MM.1S (cell line): ENCODE results near the gene ALAS1.

ENCODE experiments used
- CTCF ChIP-seq: fragments of 300-600 bp; sonication (generic); IDR thresholded peaks from 2 replicates; pipeline ENCODE4 v1.5.1; 2016; ENCODE audit warnings: antibody characterized with exemption, low read length, mixed read lengths
- EZH2 ChIP-seq: fragments of 300-600 bp; sonication (generic); optimal IDR thresholded peaks from 2 replicates; pipeline ENCODE3; 2017; ENCODE audit warnings: low read depth, mild to moderate bottlenecking, antibody characterized with exemption, low read length, mixed read lengths

DNA sequence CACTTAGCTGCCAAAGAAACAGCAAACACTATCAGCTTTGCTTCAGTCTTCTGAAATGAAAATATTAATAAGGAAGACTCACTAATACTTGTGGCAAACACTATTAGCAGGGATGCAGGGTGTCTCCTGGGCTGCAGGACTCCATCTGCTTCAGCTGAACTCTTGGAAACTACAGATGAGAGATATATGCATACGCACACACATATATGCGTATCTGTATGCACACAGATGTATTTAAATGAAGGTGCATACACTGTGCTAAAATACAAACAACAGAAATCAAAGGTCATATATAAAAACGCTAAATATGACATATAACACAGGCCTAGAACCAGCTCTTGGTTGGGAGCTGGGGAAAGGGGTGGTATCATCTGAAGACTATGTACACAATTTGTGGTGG, 58.2 kb downstream of the ALAS1 start:
- no peak for TF ChIP-seq CTCF
- no peak for TF ChIP-seq EZH2
